HG03442 (cell line): ENCODE results near the gene ZNF207.
"Not testable (repeated sequence)": the region's sequence is repeated elsewhere in the genome, so short reads cannot be mapped to it uniquely, and the experiment has no call there.

Source experiments
- ATAC-seq: cut with Tn5 transposase; IDR thresholded peaks from one replicate; pipeline ENCODE4 v1.9.1; 2021; ENCODE audit warnings: mild to moderate bottlenecking, moderate library complexity; ENCODE audit not compliant: unreplicated experiment

The ZNF207 gene

GRCh38 chr17:32349854-32350665, at the start of gene ZNF207:
Gene ZNF207 (plus strand): TSS chr17:32350157. CDS start chr17:32350286, 129 bp downstream.
- ATAC-seq: peak; percentile 88

GRCh38 chr17:32302037-32302436, 47.9 kb upstream of the ZNF207 start:
- no peak for ATAC-seq

GRCh38 chr17:32302860-32303649, 46.9 kb upstream of the ZNF207 start:
- no peak for ATAC-seq

- no peak for ATAC-seq
Observed at GRCh38 chr17:32303781-32304288, 46.1 kb upstream of the ZNF207 start.

GRCh38 chr17:32305049-32305448, 44.9 kb upstream of the ZNF207 start:
- ATAC-seq: no peak

GRCh38 chr17:32307658-32308057, 42.3 kb upstream of the ZNF207 start:
- ATAC-seq: no peak

GRCh38 chr17:32311028-32311536, 38.9 kb upstream of the ZNF207 start:
- ATAC-seq: no peak

GRCh38 chr17:32314636-32315035, 35.3 kb upstream of the ZNF207 start:
- no peak for ATAC-seq

- no peak for ATAC-seq
Observed at GRCh38 chr17:32315171-32315570, 34.8 kb upstream of the ZNF207 start.

- not testable (repeated sequence) for ATAC-seq
Observed at GRCh38 chr17:32316653-32317052, 33.3 kb upstream of the ZNF207 start.

- no peak for ATAC-seq
Observed at GRCh38 chr17:32317353-32317752, 32.6 kb upstream of the ZNF207 start.

- no peak for ATAC-seq
Observed at GRCh38 chr17:32318071-32318470, 31.9 kb upstream of the ZNF207 start.

- ATAC-seq: peak; percentile 71
Observed at GRCh38 chr17:32319548-32319905, 30.4 kb upstream of the ZNF207 start.

- not testable (repeated sequence) for ATAC-seq
Observed at GRCh38 chr17:32320080-32320479, 29.9 kb upstream of the ZNF207 start.

- ATAC-seq: no peak
Observed at GRCh38 chr17:32320847-32321246, 29.1 kb upstream of the ZNF207 start.

- no peak for ATAC-seq
Observed at GRCh38 chr17:32323046-32323445, 26.9 kb upstream of the ZNF207 start.

GRCh38 chr17:32323811-32324491, 26.0 kb upstream of the ZNF207 start:
- ATAC-seq: no peak

- no peak for ATAC-seq
Observed at GRCh38 chr17:32327911-32328310, 22.0 kb upstream of the ZNF207 start.

- ATAC-seq: no peak
Observed at GRCh38 chr17:32330147-32330546, 19.8 kb upstream of the ZNF207 start.

- ATAC-seq: no peak
Observed at GRCh38 chr17:32331243-32332040, 18.5 kb upstream of the ZNF207 start.
